HEK293 (cell line): ENCODE measurements around the gene BCORL1.
A peak's percentile ranks its signal among the peaks of the same experiment; 100 is the strongest.

ENCODE experiments used
- CTCF ChIA-PET: fragments of 350-600 bp; formaldehyde crosslinking; extraction: SDS; loops from one replicate; lab custom pipeline; 2021; ENCODE audit warnings: antibody characterized with exemption; lab: Yijun Ruan, JAX
- POLR2A ChIA-PET: fragments of 300-600 bp; formaldehyde crosslinking; extraction: SDS; loops from one replicate; lab custom pipeline; 2020; ENCODE audit warnings: antibody characterized with exemption, inconsistent platforms; lab: Yijun Ruan, JAX
- H3K27ac ChIP-seq: fragments of 200-500 bp; sonication (Bioruptor generic); 2 replicates; pipeline ENCODE4 v1.5.1; 2014; ENCODE audit warnings: low read depth, low read length, control low read depth, inconsistent platforms; ENCODE audit errors: extremely low read depth
- H3K36me3 ChIP-seq, 2 experiments: fragments of 200-500 bp in 1 of 2; sonication (Bioruptor generic) in 1 of 2; 1 replicate in 1 of 2; 2 replicates in 1 of 2; pipeline ENCODE4 v1.5.1; 2014 to 2017; ENCODE audit warnings: inconsistent platforms in 2 of 2, low read length in 2 of 2; ENCODE audit not compliant: control insufficient read depth in 2 of 2, insufficient read depth in 1 of 2
- H3K4me1 ChIP-seq: fragments of 200-500 bp; sonication (Bioruptor generic); 2 replicates; pipeline ENCODE4 v1.5.1; 2014; ENCODE audit warnings: mild to moderate bottlenecking, low read length, inconsistent platforms; ENCODE audit not compliant: control insufficient read depth, insufficient read depth
- H3K4me3 ChIP-seq: 2 replicates; pipeline ENCODE4 v1.5.1; 2011; ENCODE audit warnings: low read depth, mild to moderate bottlenecking, control low read depth, low read length, moderate library complexity
- H3K9me3 ChIP-seq: fragments of 200-500 bp; sonication (Bioruptor generic); 2 replicates; pipeline ENCODE4 v1.5.1; 2014; ENCODE audit warnings: low read depth, low read length, inconsistent platforms; ENCODE audit not compliant: control insufficient read depth, insufficient read depth
- EGR2 ChIP-seq: fragments of 450-650 bp; formaldehyde crosslinking; IDR thresholded peaks from 2 replicates; pipeline ENCODE4 v1.5.1; 2016; ENCODE audit warnings: low read depth, missing biosample characterization, missing genetic modification characterization
- GLIS1 ChIP-seq: fragments of 450-650 bp; formaldehyde crosslinking; IDR thresholded peaks from 2 replicates; pipeline ENCODE4 v1.5.1; 2016; ENCODE audit warnings: missing biosample characterization, missing genetic modification characterization
- KLF1 ChIP-seq: fragments of 450-650 bp; formaldehyde crosslinking; IDR thresholded peaks from 2 replicates; pipeline ENCODE4 v1.5.1; 2016; ENCODE audit warnings: missing biosample characterization, missing genetic modification characterization
- PRDM6 ChIP-seq: fragments of 450-650 bp; formaldehyde crosslinking; IDR thresholded peaks from 2 replicates; pipeline ENCODE4 v1.5.1; 2017; ENCODE audit warnings: missing biosample characterization, missing genetic modification characterization
- ZBTB17 ChIP-seq: fragments of 450-650 bp; formaldehyde crosslinking; IDR thresholded peaks from 2 replicates; pipeline ENCODE4 v1.5.1; 2016; ENCODE audit warnings: missing biosample characterization, missing genetic modification characterization
- ZNF174 ChIP-seq: fragments of 450-650 bp; formaldehyde crosslinking; IDR thresholded peaks from 2 replicates; pipeline ENCODE4 v1.5.0; 2017; ENCODE audit warnings: missing biosample characterization, mild to moderate bottlenecking, missing genetic modification characterization
- ZNF26 ChIP-seq: fragments of 450-650 bp; formaldehyde crosslinking; IDR thresholded peaks from 2 replicates; pipeline ENCODE4 v1.5.1; 2016; ENCODE audit warnings: missing biosample characterization, missing genetic modification characterization
- ZNF266 ChIP-seq: fragments of 450-650 bp; formaldehyde crosslinking; IDR thresholded peaks from 2 replicates; pipeline ENCODE4 v1.5.1; 2016; ENCODE audit warnings: missing biosample characterization, missing genetic modification characterization, low read depth
- ZNF335 ChIP-seq: fragments of 450-650 bp; formaldehyde crosslinking; conservative IDR thresholded peaks from 2 replicates; pipeline ENCODE4 v1.5.1; 2016; ENCODE audit warnings: missing biosample characterization, missing genetic modification characterization
- ZNF404 ChIP-seq: fragments of 450-650 bp; formaldehyde crosslinking; IDR thresholded peaks from 2 replicates; pipeline ENCODE4 v1.5.1; 2017; ENCODE audit warnings: missing biosample characterization, missing genetic modification characterization
- ZNF529 ChIP-seq: fragments of 450-650 bp; formaldehyde crosslinking; IDR thresholded peaks from 2 replicates; pipeline ENCODE4 v1.5.1; 2017; ENCODE audit warnings: missing genetic modification characterization, missing biosample characterization; ENCODE audit not compliant: insufficient replicate concordance
- ZNF600 ChIP-seq: fragments of 450-650 bp; formaldehyde crosslinking; IDR thresholded peaks from 2 replicates; pipeline ENCODE4 v1.5.1; 2016; ENCODE audit warnings: missing biosample characterization, missing genetic modification characterization
- ZNF624 ChIP-seq: fragments of 450-650 bp; formaldehyde crosslinking; IDR thresholded peaks from 2 replicates; pipeline ENCODE4 v1.5.1; 2017; ENCODE audit warnings: missing biosample characterization, missing genetic modification characterization
- ZNF639 ChIP-seq: fragments of 450-650 bp; formaldehyde crosslinking; IDR thresholded peaks from 2 replicates; pipeline ENCODE4 v1.5.1; 2016; ENCODE audit warnings: missing biosample characterization, missing genetic modification characterization
- ZNF692 ChIP-seq: fragments of 450-650 bp; formaldehyde crosslinking; IDR thresholded peaks from 2 replicates; pipeline ENCODE4 v1.5.1; 2016; ENCODE audit warnings: missing biosample characterization, missing genetic modification characterization
- ZNF76 ChIP-seq: fragments of 450-650 bp; formaldehyde crosslinking; IDR thresholded peaks from 2 replicates; pipeline ENCODE4; 2016; ENCODE audit warnings: low read depth, missing biosample characterization, missing genetic modification characterization, borderline replicate concordance
- ZNF768 ChIP-seq: fragments of 450-650 bp; formaldehyde crosslinking; IDR thresholded peaks from 2 replicates; pipeline ENCODE4 v1.5.1; 2018; ENCODE audit warnings: missing biosample characterization, mild to moderate bottlenecking, missing genetic modification characterization
- ZNF776 ChIP-seq: fragments of 450-650 bp; formaldehyde crosslinking; IDR thresholded peaks from 2 replicates; pipeline ENCODE4 v1.5.0; 2017; ENCODE audit warnings: missing biosample characterization, missing genetic modification characterization, borderline replicate concordance

BCORL1 gene

GRCh38 chrX:129939986-129940385 lies 42.4 kb upstream of the BCORL1 start:
- Histone ChIP-seq H3K27ac (no peak overlapping the region), H3K36me3 (no peaks in the 10 kb centered on the region), H3K4me1 (no peaks in the 10 kb centered on the region), H3K9me3 (no peaks in the 10 kb centered on the region)
- CTCF ChIA-PET: interaction anchor here (0.6 to 1.3 kb wide), 2 partner anchors 14 to 176 kb away, joined by 3 to 5 read pairs; no protein-coding TSS in a partner anchor
- TF ChIP-seq GLIS1 (tag by site-specific recombination) (0 out of 2 replicates have a peak, but pooled peaks have one; percentile 7), ZNF600 (tag by site-specific recombination) (no peak), ZBTB17 (tag by site-specific recombination) (peak; percentile 60; the same call in 1 of the 2 replicates), KLF1 (tag by site-specific recombination) (peak; percentile 66), ZNF692 (no peak), ZNF266 (no peak), ZNF768 (tag by site-specific recombination) (no peak), ZNF639 (tag by site-specific recombination) (no peak)
- TF ChIP-seq, all 188 proteins: peak for 3
- no peak overlapping the region for H3K4me3 ChIP-seq
- POLR2A ChIA-PET: interaction anchor here (1.0 kb wide), 2 partner anchors 17 to 21 kb away, joined by 3 to 4 read pairs; no protein-coding TSS in a partner anchor

- ChIA-PET POLR2A (interaction anchor here (1.0 kb wide), 1 partner anchor 20 kb away, joined by 3 read pairs; no protein-coding TSS in a partner anchor), CTCF (interaction anchor here (0.6 to 1.3 kb wide), 3 partner anchors 13 to 175 kb away, joined by 3 to 5 read pairs (median 3); no protein-coding TSS in a partner anchor)
- Histone ChIP-seq H3K4me3 (no peak overlapping the region), H3K36me3 (no peaks in the 10 kb centered on the region), H3K9me3 (no peaks in the 10 kb centered on the region), H3K4me1 (no peaks in the 10 kb centered on the region), H3K27ac (no peak overlapping the region)
- TF ChIP-seq ZNF529 (tag by site-specific recombination) (no peak), ZNF76 (no peak), ZNF174 (no peak), ZNF624 (tag by site-specific recombination) (no peak), ZNF335 (tag by site-specific recombination) (no peak), PRDM6 (tag by site-specific recombination) (no peak)
Observed at GRCh38 chrX:129940721-129941120, 41.7 kb upstream of the BCORL1 start.

- TF ChIP-seq ZNF26 (tag by site-specific recombination) (no peak), EGR2 (tag by site-specific recombination) (no peak), ZNF776 (no peak), ZNF404 (tag by site-specific recombination) (no peak)
- ChIA-PET CTCF (interaction anchor here (1.2 kb wide), 1 partner anchor 22 kb away, joined by 5 read pairs; no protein-coding TSS in a partner anchor), POLR2A (no interaction called here)
- no peak overlapping the region for H3K4me3 ChIP-seq
- no peaks in the 10 kb centered on the region for H3K9me3 ChIP-seq
- no peak overlapping the region for H3K27ac ChIP-seq
- H3K4me1 ChIP-seq: no peaks in the 10 kb centered on the region
- no peaks in the 10 kb centered on the region for H3K36me3 ChIP-seq
Observed at GRCh38 chrX:129945131-129945530, 37.3 kb upstream of the BCORL1 start.
